ES-I3 (cell line): ENCODE results near the gene NOB1.

ENCODE experiments used
- H3K36me3 ChIP-seq: 2 replicates; pipeline ENCODE4 v1.6.1; 2013; ENCODE audit warnings: mild to moderate bottlenecking, low read length, control low read depth, moderate library complexity; ENCODE audit not compliant: insufficient read depth
- H3K4me1 ChIP-seq: 2 replicates; pipeline ENCODE4 v1.6.1; 2013; ENCODE audit warnings: mild to moderate bottlenecking, control low read depth, low read length; ENCODE audit not compliant: insufficient read depth
- H3K9ac ChIP-seq: 2 replicates; pipeline ENCODE4 v1.6.1; 2013; ENCODE audit warnings: low read depth, mild to moderate bottlenecking, low read length, moderate library complexity
- H3K9me3 ChIP-seq: 2 replicates; pipeline ENCODE4 v1.6.1; 2013; ENCODE audit warnings: mild to moderate bottlenecking, low read length, moderate library complexity; ENCODE audit not compliant: control insufficient read depth, insufficient read depth

The NOB1 gene

DNA sequence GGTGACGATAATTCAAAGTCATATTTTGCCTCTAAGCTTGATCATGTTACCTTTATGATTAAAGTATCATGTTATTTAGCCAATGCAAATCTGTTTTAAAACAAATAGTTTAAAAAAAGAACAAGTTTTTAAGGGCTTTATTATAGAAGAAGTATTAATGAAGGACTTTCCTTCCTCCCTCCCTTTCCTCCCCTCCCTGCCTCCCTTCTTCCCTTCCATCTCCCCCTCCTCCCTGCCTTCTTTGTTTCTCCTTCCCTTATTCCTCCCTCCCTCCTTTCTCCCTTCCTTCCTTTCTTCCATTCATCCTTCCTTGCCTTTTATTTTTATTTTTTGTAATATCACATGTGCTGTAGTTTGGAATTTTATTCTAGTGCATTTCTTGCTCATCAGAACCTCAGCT, 54.8 kb downstream of the NOB1 start:
- Histone ChIP-seq H3K4me1 (no peaks in the 10 kb centered on the region), H3K9ac (no peak overlapping the region), H3K36me3 (no peaks in the 10 kb centered on the region; the same call in 1 of the 2 replicates), H3K9me3 (no peaks in the 10 kb centered on the region)

- H3K36me3 ChIP-seq, result peaks cover 7% of the 10 kb centered on the region; the same call in 1 of the 2 replicates
- no peaks in the 10 kb centered on the region for H3K9me3 ChIP-seq
- no peaks in the 10 kb centered on the region for H3K4me1 ChIP-seq
- no peak overlapping the region for H3K9ac ChIP-seq
Measured at GRCh38 chr16:69698404-69698803, 56.3 kb downstream of the NOB1 start.

- no peaks in the 10 kb centered on the region for H3K9me3 ChIP-seq
- H3K4me1 ChIP-seq, result no peaks in the 10 kb centered on the region
- H3K9ac ChIP-seq, result no peak overlapping the region
- H3K36me3 ChIP-seq, result peaks cover 24% of the 10 kb centered on the region
Measured at GRCh38 chr16:69693916-69694315, 60.8 kb downstream of the NOB1 start.

DNA sequence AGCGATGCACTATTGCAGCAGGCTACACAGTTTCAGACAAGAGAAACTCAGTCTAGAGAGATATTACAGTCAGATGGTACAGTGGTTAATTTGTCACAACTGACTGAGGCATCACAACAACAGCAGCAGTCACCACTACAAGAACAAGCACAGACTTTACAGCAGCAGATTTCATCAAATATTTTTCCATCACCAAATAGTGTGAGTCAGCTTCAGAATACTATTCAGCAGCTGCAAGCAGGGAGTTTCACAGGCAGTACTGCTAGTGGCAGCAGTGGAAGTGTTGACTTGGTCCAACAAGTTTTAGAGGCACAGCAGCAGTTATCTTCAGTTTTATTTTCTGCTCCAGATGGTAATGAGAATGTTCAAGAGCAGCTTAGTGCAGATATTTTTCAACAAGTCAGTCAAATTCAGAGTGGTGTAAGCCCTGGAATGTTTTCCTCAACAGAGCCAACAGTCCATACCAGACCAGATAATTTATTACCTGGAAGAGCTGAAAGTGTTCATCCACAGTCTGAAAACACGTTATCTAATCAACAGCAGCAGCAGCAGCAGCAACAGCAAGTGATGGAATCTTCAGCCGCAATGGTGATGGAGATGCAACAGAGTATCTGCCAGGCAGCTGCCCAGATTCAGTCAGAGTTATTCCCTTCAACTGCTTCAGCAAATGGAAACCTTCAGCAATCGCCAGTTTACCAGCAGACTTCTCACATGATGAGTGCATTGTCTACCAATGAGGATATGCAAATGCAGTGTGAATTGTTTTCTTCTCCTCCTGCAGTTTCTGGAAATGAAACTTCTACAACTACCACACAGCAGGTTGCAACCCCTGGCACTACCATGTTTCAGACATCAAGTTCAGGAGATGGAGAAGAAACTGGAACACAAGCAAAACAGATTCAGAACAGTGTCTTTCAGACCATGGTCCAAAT, 62.5 kb downstream of the NOB1 start:
- Histone ChIP-seq H3K9me3 (no peaks in the 10 kb centered on the region), H3K9ac (no peak overlapping the region), H3K4me1 (no peaks in the 10 kb centered on the region), H3K36me3 (peaks cover 24% of the 10 kb centered on the region)
